Fibroblast of the conjunctiva (primary cell): ENCODE results near the gene GIMAP5.

Experiments
- DNase-seq: peaks from one replicate; pipeline ENCODE4 v3.0.0-alpha.2; 2010; ENCODE audit warnings: low read depth

Gene GIMAP5

GRCh38 chr7:150737265-150738055, at the start of gene GIMAP5:
Gene GIMAP5 (plus strand): TSS chr7:150737418. CDS start chr7:150740885, 3,467 bp downstream.
- DNase-seq: no peak

GRCh38 chr7:150688630-150689029, 48.6 kb upstream of the GIMAP5 start:
- no peak for DNase-seq

- DNase-seq: no peak
Measured at GRCh38 chr7:150695654-150696053, 41.6 kb upstream of the GIMAP5 start.

- no peak for DNase-seq
Measured at GRCh38 chr7:150703209-150703608, 34.0 kb upstream of the GIMAP5 start.

- DNase-seq: no peak
Measured at GRCh38 chr7:150715293-150715692, 21.9 kb upstream of the GIMAP5 start.

- DNase-seq: no peak
Measured at GRCh38 chr7:150715738-150716137, 21.5 kb upstream of the GIMAP5 start.

- DNase-seq: no peak
Measured at GRCh38 chr7:150716368-150716767, 20.9 kb upstream of the GIMAP5 start, which contains the start of gene GIMAP1. Gene GIMAP1 (plus strand): TSS chr7:150716613. CDS start chr7:150719048, 2,435 bp downstream.

GRCh38 chr7:150716939-150717338, 20.3 kb upstream of the GIMAP5 start:
- DNase-seq: no peak

GRCh38 chr7:150717814-150718420, 19.3 kb upstream of the GIMAP5 start:
- DNase-seq: no peak

GRCh38 chr7:150719436-150719835, 17.8 kb upstream of the GIMAP5 start:
- no peak for DNase-seq

- DNase-seq: no peak
Measured at GRCh38 chr7:150719960-150720891, 17.0 kb upstream of the GIMAP5 start.

GRCh38 chr7:150721970-150722373, 15.2 kb upstream of the GIMAP5 start:
- no peak for DNase-seq

- DNase-seq: no peak
Measured at GRCh38 chr7:150722431-150722931, 14.7 kb upstream of the GIMAP5 start.

GRCh38 chr7:150723467-150723866, 13.8 kb upstream of the GIMAP5 start:
- no peak for DNase-seq

- DNase-seq: no peak
Measured at GRCh38 chr7:150727381-150727780, 9.8 kb upstream of the GIMAP5 start.

- no peak for DNase-seq
Measured at GRCh38 chr7:150728011-150728410, 9.2 kb upstream of the GIMAP5 start.

- no peak for DNase-seq
Measured at GRCh38 chr7:150728609-150729008, 8.6 kb upstream of the GIMAP5 start.

GRCh38 chr7:150731916-150732315, 5.3 kb upstream of the GIMAP5 start:
- DNase-seq: no peak

GRCh38 chr7:150732786-150733481, 4.3 kb upstream of the GIMAP5 start:
- DNase-seq: no peak

GRCh38 chr7:150733482-150734095, 3.6 kb upstream of the GIMAP5 start:
- no peak for DNase-seq

GRCh38 chr7:150734254-150734653, 3.0 kb upstream of the GIMAP5 start:
- no peak for DNase-seq
